Measurements from ENCODE around the gene INTS2.
"Not testable (repeated sequence)": the region's sequence is repeated elsewhere in the genome, so short reads cannot be mapped to it uniquely, and the experiment has no call there.

The INTS2 gene

DNA sequence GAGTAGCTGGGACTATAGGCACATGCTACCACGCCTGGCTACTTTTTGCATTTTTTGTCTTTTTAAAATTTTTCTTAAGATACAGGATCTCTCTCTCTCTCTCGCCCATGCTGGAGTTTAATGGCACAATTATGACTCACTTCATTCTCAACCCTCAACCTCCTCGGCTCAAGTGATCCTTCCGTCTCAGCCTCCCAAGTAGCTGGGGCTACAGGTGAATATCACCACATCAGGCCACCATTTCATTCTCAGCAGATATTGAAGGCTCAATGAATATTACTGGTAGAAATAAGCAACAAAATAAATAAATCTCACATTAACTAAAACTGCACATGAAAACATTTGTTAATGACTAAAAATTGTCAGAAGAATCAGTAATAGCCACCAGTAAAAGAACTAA lies 106.1 kb downstream of the INTS2 start:
- DNase-seq (ENCODE audit: low spot score): no peak

- not testable (repeated sequence) for DNase-seq (ENCODE audit: low spot score)
Measured at GRCh38 chr17:61819265-61819664, 108.5 kb downstream of the INTS2 start.

DNA sequence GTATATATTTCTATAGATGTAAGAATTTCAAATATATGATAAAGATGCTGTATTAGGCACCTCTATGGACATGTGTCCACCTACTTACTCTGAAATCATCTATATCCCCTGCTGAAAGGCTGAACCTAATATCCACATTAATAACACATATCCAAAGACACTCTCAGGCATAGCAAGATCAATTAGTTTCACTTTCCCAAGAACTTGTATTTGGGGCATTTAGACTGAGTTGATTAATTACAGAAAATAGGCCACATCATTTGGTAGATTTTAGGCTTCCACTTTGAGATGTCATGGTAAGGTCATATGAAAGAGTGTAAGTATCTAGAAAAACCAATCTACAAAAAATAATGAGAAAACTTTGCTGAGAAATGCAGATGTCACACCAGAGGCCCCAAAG lies 109.6 kb downstream of the INTS2 start:
- no peak for DNase-seq (ENCODE audit: low spot score)

- no peak for DNase-seq (ENCODE audit: low spot score)
Measured at GRCh38 chr17:61817452-61817851, 110.3 kb downstream of the INTS2 start.

- DNase-seq (ENCODE audit: low spot score): no peak
Measured at GRCh38 chr17:61816538-61816937, 111.2 kb downstream of the INTS2 start.

DNA sequence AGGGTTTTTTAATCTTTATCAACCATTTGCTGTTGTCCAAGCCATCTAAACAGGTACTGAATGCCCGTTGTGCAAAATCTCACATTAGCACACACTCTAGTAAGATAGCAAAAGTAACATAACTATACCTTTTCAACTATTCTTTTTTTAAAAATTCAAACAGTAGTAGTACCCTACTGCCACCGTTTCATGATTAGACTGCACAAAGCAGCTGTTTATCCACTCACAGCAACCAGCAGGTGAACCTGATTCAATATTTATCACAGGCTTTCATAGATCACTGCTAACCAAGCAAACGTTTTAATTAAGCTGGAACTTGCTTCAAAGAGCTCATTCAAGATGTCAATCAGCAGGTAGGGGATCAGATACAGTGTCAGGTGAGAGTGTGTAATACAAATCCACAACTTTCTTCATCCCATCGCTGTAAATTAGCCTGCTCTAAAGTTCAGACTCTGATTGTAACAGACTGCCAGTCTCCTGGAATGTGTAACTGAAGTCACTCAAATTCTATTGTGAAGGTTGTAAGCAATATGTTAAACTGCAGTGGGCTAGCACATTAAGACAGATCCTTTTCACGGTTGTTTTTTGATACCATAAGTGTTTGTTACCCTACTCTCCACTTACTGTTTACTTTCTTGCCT lies 111.8 kb downstream of the INTS2 start:
- no peak for DNase-seq (ENCODE audit: low spot score)
